T follicular helper cell (primary cell): ENCODE results near the gene CDK2AP2.
"Not testable (repeated sequence)": the region's sequence is repeated elsewhere in the genome, so short reads cannot be mapped to it uniquely, and the experiment has no call there.

ENCODE experiments used
- DNase-seq: peaks from one replicate; pipeline ENCODE4 v3.0.0-alpha.2; 2020; ENCODE audit warnings: low read depth

CDK2AP2 gene

GRCh38 chr11:67489885-67490726, 17.9 kb downstream of the CDK2AP2 start:
- DNase-seq: no peak

GRCh38 chr11:67489203-67489884, 18.6 kb downstream of the CDK2AP2 start:
- DNase-seq: no peak

- DNase-seq: no peak
Observed at GRCh38 chr11:67486481-67487195, 21.3 kb downstream of the CDK2AP2 start.

GRCh38 chr11:67485873-67486361, 22.0 kb downstream of the CDK2AP2 start:
- DNase-seq: not testable (repeated sequence)

GRCh38 chr11:67484847-67485311, 23.1 kb downstream of the CDK2AP2 start:
- no peak for DNase-seq

- DNase-seq: no peak
Observed at GRCh38 chr11:67483831-67484665, 23.9 kb downstream of the CDK2AP2 start.

- DNase-seq: peak; percentile 97
Observed at GRCh38 chr11:67482827-67483798, 24.8 kb downstream of the CDK2AP2 start, which contains the start of gene AIP. Gene AIP (plus strand): TSS chr11:67483026. CDS start chr11:67483159, 133 bp downstream.

- no peak for DNase-seq
Observed at GRCh38 chr11:67482275-67482826, 25.6 kb downstream of the CDK2AP2 start.

GRCh38 chr11:67477344-67478050, 30.5 kb downstream of the CDK2AP2 start:
- not testable (repeated sequence) for DNase-seq

GRCh38 chr11:67476692-67477091, 31.3 kb downstream of the CDK2AP2 start:
- not testable (repeated sequence) for DNase-seq

GRCh38 chr11:67472882-67473281, 35.1 kb downstream of the CDK2AP2 start:
- DNase-seq: no peak

- DNase-seq: no peak
Observed at GRCh38 chr11:67470337-67471002, 37.5 kb downstream of the CDK2AP2 start.

GRCh38 chr11:67469508-67469811, 38.5 kb downstream of the CDK2AP2 start:
- DNase-seq: no peak

- DNase-seq: peak; percentile 90
Observed at GRCh38 chr11:67468759-67469507, 39.0 kb downstream of the CDK2AP2 start, which contains the start of gene TMEM134. Gene TMEM134 (minus strand): TSS chr11:67469251. CDS start chr11:67469192, 59 bp downstream.

GRCh38 chr11:67468456-67468758, 39.6 kb downstream of the CDK2AP2 start:
- DNase-seq: no peak

GRCh38 chr11:67468056-67468455, 39.9 kb downstream of the CDK2AP2 start:
- DNase-seq: no peak

GRCh38 chr11:67466962-67467771, 40.8 kb downstream of the CDK2AP2 start:
- no peak for DNase-seq
